Adrenal gland (tissue), 5 donors: Measurements from ENCODE around the gene CDYL.

Experiments used
- CTCF ChIP-seq, 6 experiments: fragments of 450-650 bp in 4 of 6; fragments of 200-600 bp in 2 of 6; sonication (generic) in 1 of 6; IDR thresholded peaks; 1 replicate in 5 of 6; 2 replicates in 1 of 6; pipeline versions ENCODE4 v1.5.1 to v1.8.0; 2016 to 2021; ENCODE audit warnings: antibody characterized with exemption in 6 of 6, mild to moderate bottlenecking in 2 of 6, moderate library complexity in 1 of 6
- POLR2A ChIP-seq, 2 donors: fragments of 450-650 bp; IDR thresholded peaks; one replicate each; pipeline ENCODE4 v1.6.1; 2017; ENCODE audit warnings: antibody characterized with exemption in 2 of 2, mild to moderate bottlenecking in 2 of 2, moderate library complexity in 1 of 2
- donor health status: DM: no; HTN: no; CAD: no.

GRCh38 chr6:4790158-4790899, 14.1 kb downstream of the CDYL start:
- TF ChIP-seq CTCF (IDR thresholded peaks at IDR 0.05): peak in 1 of 6 experiments; percentile 18
- TF ChIP-seq POLR2A (IDR thresholded peaks at IDR 0.05): no peak
